HG02798 (cell line): ENCODE data around the gene NIPBL.
"Not testable (repeated sequence)": the region's sequence is repeated elsewhere in the genome, so short reads cannot be mapped to it uniquely, and the experiment has no call there.

Experiments used
- ATAC-seq: cut with Tn5 transposase; IDR thresholded peaks from one replicate; pipeline ENCODE4 v1.9.1; 2021; ENCODE audit warnings: mild to moderate bottlenecking; ENCODE audit not compliant: unreplicated experiment, poor library complexity

NIPBL gene

DNA sequence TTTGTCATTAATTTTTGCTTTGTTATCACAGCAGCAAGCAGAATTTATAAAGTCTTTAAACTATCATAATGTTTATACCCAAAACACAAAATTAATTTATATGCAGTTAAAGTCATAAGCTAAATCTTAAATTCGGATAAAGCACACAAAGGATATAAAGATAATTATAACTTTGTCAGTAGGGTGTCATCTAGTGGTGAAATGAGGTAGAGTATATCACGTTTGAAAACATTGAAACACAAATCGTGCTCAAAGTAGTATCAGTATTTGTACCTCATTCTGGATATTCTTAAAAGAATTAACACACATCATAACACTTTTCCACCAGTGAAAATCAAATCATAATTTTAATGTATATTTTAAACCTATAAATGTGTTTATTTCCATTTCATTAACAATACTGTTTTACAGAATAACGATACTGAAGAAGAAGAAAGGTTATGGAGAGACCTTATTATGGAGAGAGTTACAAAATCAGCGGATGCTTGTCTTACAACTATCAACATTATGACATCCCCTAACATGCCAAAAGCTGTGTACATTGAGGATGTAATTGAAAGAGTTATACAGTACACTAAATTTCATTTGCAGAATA lies 129.5 kb downstream of the NIPBL start:
- ATAC-seq, result no peak

DNA sequence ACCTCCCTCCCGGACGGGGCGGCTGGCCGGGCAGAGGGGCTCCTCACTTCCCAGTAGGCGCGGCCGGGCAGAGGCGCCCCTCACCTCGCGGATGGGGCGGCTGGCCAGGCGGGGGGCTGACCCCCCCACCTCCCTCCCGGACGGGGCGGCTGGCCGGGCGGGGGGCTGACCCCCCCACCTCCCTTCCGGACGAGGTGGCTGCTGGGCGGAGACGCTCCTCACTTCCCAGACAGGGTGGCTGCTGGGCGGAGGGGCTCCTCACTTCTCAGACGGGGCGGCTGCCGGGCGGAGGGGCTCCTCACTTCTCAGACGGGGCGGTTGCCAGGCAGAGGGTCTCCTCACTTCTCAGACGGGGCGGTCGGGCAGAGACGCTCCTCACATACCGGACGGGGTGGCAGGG lies 136.6 kb downstream of the NIPBL start:
- ATAC-seq, result not testable (repeated sequence)

- ATAC-seq, result no peak
Measured at GRCh38 chr5:37014321-37014720, 137.8 kb downstream of the NIPBL start.

DNA sequence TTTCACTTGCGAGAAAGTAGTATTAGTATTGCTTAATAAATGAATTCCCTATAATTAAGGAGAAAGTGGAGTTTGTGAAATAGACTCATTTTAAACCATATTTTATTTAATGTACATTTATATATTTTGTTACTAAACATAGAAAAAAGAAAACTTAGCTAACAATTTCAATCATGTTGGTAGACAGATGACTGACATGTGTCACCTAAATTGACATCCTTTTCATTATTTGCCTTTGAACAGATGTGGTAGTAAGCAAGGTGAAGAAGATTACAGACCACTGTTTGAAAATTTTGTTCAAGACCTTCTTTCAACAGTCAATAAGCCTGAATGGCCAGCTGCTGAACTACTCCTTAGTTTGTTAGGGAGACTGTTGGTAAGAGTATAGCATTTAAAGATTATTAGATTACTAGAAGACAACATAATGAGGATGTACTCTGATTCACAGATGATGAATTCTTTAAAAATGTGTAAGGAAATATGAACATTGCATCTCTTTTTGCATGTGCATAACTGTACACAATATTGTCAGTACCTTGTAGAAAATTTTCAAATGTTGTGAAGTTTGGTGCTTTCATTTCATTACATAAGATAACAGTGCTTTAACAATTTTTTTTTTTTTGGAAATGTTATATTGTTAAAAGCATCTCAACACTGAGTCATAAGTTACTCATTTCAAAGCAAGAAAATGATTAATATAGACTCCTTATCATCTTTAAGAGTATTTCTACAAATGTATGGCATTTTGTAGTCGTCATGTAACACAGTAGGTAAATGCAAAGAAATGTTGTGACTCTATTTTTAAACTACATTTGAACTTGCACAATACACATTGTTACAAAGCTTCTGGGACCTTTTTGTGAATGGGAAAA lies 139.5 kb downstream of the NIPBL start:
- ATAC-seq, result no peak

GRCh38 chr5:37028910-37029309 lies 152.3 kb downstream of the NIPBL start:
- ATAC-seq, result no peak

DNA sequence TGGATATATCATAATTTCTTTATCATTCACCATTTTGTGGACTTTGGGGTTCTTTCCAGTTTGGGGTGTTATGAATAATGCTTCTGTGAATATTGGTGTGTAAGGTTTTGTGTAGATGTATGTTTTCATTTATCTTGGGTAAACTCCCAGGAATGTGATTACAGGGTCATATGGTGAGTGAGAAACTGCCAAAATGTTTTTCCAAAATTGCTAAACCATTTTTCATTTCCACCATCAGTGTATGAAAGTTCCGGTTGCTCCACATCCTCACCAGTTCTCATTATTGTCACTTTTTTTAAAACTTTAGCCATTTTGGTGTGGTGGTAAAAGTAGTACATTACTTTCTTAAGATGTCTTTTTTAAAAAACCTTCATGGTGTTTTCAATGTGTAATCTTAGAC lies 152.9 kb downstream of the NIPBL start:
- ATAC-seq, result no peak

GRCh38 chr5:37034955-37035354 lies 158.4 kb downstream of the NIPBL start:
- no peak for ATAC-seq

DNA sequence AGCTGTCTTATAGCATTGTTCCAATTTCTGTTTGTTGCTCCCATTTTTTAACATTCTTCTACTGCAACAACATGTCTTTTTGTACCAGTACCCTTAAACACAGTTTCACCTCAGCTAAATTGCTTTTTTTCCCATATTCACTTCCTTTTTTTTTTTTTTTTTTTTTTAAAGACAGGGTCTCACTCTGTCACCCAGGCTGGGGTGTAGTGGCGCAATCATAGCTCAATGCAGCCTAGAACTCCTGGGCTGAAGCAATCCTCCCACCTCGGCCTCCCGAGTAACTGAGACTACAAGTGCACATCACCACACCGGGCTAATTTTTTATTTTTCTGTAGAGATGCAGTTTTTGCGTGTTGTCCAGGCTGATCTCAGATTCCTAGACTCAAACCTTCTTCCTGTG lies 161.3 kb downstream of the NIPBL start:
- ATAC-seq, result no peak

DNA sequence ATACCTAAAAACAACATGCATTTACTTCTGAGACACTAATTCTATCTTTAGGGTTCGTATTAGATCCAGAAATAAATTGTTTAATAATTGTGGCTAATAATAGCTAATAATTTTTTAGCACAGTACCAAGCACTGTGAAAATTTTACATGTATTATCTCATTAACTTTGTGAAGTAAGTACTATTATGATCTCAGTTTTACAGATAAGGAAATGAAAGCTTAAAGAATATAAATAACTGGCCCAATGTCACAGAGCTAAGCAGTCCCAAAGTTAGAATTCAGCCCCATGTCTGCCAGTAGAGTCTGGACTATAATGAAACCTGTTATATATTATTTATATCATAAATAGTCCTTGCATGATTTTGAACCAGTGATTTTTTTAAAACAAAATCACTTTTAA lies 163.3 kb downstream of the NIPBL start:
- ATAC-seq, result no peak

GRCh38 chr5:37043693-37044092 lies 167.1 kb downstream of the NIPBL start:
- no peak for ATAC-seq

DNA sequence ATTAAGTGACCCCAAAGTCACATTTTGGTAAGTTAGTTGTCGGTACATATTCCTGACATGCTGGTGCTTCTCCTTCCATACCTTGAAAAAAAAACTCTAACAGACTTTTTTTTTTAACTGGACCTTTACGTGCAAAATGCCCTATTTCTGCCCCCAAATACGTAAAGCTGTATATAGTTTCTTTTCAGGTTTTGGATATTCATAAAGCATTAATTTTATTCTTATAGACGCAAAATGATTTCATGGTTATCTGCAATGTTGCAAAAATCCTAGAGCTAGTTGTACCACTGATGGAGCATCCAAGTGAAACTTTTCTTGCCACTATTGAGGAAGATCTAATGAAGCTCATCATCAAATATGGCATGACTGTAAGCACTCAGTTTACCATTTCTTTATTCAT lies 167.6 kb downstream of the NIPBL start:
- no peak for ATAC-seq

DNA sequence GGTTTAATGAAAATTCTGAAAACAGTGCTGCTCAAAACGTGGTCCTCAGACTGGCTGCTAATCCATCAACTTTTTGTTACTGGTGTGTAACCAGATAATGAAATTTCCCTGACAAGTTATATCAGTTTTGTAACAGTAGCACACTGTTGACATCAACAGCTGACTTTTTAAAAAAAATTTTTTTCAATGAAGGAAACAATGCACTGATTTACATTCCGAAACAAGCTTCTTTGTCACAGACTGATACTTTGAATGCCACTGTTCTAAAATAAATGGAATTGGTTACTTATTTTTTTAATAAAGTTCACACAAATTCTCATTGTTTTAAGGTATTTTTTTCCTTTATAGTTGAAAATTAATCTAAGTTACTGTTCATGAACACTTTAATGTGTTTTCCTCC lies 169.1 kb downstream of the NIPBL start:
- no peak for ATAC-seq

DNA sequence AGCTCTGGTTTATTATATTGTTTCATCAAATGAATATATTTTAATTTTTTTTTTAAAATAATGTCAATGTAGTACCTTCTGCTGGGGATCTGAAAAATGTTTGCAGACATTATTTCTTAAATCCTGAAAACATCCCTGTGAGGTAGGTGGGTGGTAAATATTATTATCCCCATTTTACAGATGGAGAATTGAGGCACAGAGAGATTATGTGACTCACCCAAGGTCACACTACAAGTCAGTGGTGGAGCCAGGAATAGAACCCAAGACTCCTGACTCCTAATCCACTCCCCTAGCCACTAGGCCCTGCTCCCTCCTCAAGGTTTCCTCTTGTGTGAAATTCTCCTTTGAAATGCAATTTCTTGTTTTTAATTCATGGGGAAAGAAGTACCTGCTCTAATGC lies 171.4 kb downstream of the NIPBL start:
- ATAC-seq, result no peak

GRCh38 chr5:37054391-37054790 lies 177.8 kb downstream of the NIPBL start:
- no peak for ATAC-seq

DNA sequence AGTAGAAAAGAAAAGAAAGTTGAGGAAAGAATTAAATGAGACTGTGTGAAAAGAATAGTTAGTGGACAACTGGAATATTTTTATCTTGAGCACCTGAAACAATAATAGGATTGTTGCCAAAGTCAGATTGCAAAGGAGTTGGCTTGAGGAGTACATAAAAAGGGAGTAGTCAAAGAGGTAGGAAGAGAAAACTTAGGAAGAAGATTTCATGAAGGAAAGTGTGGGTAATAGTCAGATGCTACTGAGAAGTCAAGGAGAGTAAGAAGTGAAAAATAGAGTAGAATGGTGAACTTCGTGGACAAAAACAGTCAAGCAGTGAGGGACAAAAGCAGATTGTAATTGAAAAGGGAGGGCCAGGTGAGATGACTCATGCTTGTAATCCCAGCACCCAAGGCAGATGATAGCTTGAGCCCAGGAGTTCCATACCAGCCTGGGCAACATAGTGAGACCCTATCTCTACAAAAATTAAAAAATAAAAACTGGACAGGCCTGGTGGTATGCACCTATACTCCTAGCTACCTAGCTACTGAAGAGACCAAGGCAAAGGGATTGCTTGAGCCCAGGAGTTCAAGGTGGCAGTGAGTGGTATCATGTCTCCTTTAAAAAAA lies 178.9 kb downstream of the NIPBL start:
- ATAC-seq, result no peak

DNA sequence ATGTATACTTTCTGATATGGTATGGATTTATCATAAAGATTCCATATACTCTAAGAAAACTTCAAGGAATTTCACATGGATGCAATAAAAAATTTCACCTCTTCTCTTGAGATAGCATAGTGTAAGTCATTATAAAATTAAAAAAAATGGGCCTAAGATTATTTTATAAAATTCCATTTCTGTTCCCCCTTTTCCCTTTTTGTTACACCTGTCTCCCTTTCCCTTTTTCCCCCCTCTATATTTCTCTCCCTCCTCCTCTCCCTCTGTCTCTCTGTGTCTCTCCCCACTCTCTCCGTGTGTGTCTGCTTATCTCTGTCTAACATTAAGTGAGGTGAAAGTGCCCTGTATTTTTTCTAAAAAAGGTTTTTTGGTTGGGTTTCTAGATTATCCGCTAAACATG lies 180.2 kb downstream of the NIPBL start:
- ATAC-seq, result no peak

DNA sequence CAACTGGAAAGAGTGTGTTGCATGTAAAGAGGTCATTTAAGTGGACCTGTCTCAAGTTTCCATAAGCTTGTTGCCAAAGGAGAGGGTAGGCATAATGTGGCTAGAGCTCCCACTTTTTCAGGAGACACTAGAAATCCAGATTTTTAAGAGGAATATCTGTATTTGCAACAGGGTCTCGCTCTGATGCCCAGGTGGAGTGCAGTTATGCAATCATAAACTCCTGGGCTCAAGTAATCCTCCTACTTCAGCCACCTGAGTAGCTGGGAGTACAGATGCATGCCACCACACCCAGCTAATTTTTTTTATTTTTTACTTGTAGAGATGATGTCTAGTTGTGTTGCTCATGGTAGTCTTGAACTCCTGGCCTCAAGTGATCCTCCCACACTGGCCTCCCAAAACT lies 183.5 kb downstream of the NIPBL start:
- no peak for ATAC-seq

GRCh38 chr5:37063739-37064138 lies 187.2 kb downstream of the NIPBL start:
- ATAC-seq, result no peak

DNA sequence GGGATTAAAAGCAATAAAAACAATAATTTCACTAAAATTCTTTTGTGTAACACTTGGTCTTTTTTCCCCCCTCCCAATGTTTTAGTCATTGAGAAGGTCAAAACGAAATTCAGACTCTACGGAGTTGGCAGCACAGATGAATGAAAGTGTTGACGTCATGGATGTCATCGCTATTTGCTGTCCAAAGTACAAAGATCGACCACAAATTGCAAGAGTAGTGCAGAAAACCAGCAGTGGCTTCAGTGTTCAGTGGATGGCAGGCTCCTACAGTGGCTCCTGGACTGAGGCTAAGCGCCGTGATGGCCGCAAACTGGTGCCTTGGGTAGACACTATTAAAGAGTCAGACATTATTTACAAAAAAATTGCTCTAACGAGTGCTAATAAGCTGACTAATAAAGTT lies 187.9 kb downstream of the NIPBL start:
- no peak for ATAC-seq

- no peak for ATAC-seq
Measured at GRCh38 chr5:37071487-37071886, 194.9 kb downstream of the NIPBL start.

DNA sequence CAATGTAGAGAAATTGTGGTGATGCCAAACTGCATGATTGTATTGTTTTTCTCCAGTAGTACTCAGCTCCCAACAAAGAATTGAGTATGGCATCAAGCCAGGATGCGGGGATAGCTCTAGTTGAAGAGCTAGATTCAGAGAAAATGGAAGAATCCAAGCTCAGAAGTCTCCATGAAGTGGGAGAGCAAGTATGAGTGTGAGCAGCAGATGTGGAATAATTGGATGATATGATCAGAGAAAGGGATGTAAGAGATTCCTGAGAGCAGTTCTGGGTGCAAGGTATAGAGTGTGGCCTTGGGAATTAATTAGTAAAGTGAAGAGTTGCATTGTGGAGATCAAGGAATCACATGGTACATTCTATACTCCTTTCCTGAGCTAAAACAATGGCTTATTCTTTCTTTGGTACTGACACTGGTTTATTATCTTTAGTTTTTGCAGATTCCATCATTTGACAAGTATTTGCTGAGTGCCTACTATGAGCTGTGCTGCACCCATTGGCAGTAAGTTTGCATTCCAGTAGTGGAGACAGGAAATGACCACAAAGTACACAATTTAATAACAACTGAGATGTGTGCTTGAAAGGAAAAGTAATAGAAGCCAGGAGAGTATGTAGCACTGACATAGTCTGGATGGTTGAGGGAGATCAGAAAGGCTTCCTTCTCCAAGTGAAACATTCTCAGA lies 195.5 kb downstream of the NIPBL start:
- ATAC-seq, result no peak
